Parathyroid adenoma (tissue), 2 donors: ENCODE results near the gene ZNF554.

Source experiments
- H2AFZ ChIP-seq: fragments of 300-600 bp; sonication (generic); one replicate; pipeline ENCODE4 v1.7.0; 2017; ENCODE audit warnings: antibody characterized with exemption, mild to moderate bottlenecking
- H3K27ac ChIP-seq: fragments of 300-600 bp; sonication (generic); one replicate; pipeline ENCODE4 v1.7.0; 2017
- H3K27me3 ChIP-seq: fragments of 300-600 bp; sonication (generic); one replicate; pipeline ENCODE4 v1.7.0; 2017; ENCODE audit warnings: low read length; ENCODE audit not compliant: control insufficient read depth, insufficient read depth
- H3K36me3 ChIP-seq: fragments of 300-600 bp; sonication (generic); one replicate; pipeline ENCODE4 v1.7.0; 2017; ENCODE audit warnings: low read length; ENCODE audit not compliant: control insufficient read depth, insufficient read depth
- H3K4me1 ChIP-seq: fragments of 300-600 bp; sonication (generic); one replicate; pipeline ENCODE4 v1.7.0; 2017; ENCODE audit warnings: control low read depth
- H3K4me2 ChIP-seq: fragments of 300-600 bp; sonication (generic); one replicate; pipeline ENCODE4 v1.7.0; 2017; ENCODE audit warnings: low read length
- H3K4me3 ChIP-seq: fragments of 300-600 bp; sonication (generic); one replicate; pipeline ENCODE4 v1.7.0; 2017; ENCODE audit warnings: low read depth, low read length
- H3K79me2 ChIP-seq: fragments of 300-600 bp; sonication (generic); one replicate; pipeline ENCODE4 v1.7.0; 2017; ENCODE audit warnings: control low read depth
- H3K9ac ChIP-seq: fragments of 300-600 bp; sonication (generic); one replicate; pipeline ENCODE4 v1.7.0; 2017; ENCODE audit warnings: mild to moderate bottlenecking
- H3K9me3 ChIP-seq: fragments of 300-600 bp; sonication (generic); one replicate; pipeline ENCODE4 v1.7.0; 2017; ENCODE audit warnings: low read length; ENCODE audit not compliant: control insufficient read depth
- TF ChIP-seq, protein P1 (sequence below): fragments of 300-600 bp; sonication (generic); IDR thresholded peaks from one replicate; pipeline ENCODE4 v1.7.0; 2017; ENCODE audit warnings: antibody characterized with exemption, mild to moderate bottlenecking
- donor health status: primary hyperparathyroidism.

Gene ZNF554

DNA sequence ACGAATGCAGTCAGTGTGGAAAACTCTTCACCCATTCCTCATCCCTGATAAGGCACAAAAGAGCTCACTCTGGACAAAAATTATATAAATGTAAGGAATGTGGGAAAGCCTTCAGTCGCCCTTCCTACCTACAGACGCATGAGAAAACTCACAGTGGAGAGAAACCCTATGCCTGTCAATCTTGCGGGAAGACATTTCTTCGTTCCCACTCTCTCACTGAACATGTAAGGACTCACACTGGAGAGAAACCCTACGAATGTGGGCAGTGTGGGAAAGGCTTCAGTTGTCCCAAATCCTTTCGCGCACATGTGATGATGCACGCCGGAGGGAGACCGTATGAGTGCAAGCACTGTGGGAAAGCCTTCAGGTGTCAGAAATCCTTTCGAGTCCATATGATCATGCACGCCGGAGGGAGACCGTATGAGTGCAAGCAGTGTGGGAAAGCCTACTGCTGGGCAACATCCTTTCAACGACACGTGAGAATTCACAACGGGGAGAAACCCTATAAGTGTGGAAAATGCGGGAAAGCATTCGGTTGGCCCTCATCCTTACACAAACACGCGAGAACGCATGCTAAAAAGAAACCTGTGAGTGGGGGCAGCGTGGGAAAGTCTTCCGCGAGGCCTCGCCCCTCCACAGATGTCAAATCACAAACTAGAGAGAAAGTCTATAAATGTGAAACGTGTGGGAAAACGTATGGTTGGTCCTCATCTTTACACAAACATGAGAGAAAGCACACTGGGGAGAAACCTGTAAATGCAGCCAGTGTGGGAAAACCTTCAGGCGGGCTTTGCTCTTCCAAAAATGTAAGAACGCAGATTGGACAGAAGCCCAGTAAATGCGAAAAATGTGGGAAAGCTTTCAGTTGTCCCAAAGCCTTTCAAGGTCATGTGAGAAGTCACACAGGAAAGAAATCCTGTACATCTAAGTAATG, 58.0 kb downstream of the ZNF554 start:
- Histone ChIP-seq H3K79me2 (no peaks in the 10 kb centered on the region), H3K9ac (no peak overlapping the region), H3K36me3 (no peaks in the 10 kb centered on the region), H3K27ac (no peak overlapping the region), H3K4me1 (no peaks in the 10 kb centered on the region), H2AFZ (no peak overlapping the region), H3K9me3 (no peaks in the 10 kb centered on the region), H3K4me2 (no peak overlapping the region), H3K27me3 (no peaks in the 10 kb centered on the region), H3K4me3 (no peak overlapping the region)
- TF ChIP-seq, protein P1, sequence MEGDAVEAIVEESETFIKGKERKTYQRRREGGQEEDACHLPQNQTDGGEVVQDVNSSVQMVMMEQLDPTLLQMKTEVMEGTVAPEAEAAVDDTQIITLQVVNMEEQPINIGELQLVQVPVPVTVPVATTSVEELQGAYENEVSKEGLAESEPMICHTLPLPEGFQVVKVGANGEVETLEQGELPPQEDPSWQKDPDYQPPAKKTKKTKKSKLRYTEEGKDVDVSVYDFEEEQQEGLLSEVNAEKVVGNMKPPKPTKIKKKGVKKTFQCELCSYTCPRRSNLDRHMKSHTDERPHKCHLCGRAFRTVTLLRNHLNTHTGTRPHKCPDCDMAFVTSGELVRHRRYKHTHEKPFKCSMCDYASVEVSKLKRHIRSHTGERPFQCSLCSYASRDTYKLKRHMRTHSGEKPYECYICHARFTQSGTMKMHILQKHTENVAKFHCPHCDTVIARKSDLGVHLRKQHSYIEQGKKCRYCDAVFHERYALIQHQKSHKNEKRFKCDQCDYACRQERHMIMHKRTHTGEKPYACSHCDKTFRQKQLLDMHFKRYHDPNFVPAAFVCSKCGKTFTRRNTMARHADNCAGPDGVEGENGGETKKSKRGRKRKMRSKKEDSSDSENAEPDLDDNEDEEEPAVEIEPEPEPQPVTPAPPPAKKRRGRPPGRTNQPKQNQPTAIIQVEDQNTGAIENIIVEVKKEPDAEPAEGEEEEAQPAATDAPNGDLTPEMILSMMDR: no peak

DNA sequence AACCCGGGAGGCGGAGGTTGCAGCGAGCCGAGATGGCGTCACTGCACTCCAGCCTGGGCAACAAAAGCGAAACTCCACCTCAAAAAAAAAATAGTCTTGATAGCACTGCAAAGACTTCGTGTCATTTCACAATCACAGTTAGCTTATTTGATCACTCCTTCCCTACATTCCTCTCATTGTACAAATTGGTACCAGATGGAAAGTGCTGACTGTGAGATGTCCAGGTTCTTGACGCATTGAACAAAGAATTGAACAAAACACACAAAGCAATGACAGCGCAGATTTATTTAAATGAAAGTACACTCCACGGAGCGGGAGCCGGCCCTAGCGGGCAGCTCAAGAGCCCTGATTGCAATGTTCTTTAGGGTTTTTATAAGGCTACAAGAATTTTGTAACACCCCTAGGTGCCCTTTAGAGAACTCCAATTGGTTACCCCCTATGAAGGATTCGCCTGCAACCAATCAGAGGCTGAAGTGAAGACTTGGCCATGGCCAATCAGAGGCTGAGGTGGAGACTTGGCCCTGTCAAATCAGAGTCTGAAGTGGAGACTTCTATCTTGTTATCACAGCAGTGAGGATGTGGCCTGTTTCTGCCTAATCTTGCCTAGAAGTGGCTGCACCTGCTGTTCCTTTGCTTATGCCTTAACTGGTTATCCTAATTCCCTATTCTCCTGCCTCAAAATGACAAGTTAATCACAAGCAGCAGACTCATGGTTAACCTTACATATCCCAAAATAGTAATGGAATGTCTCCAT, 64.2 kb downstream of the ZNF554 start:
- peaks cover 4% of the 10 kb centered on the region for H3K4me1 ChIP-seq
- H3K9me3 ChIP-seq: no peaks in the 10 kb centered on the region
- no peak overlapping the region for H3K27ac ChIP-seq
- H2AFZ ChIP-seq: no peak overlapping the region
- H3K4me2 ChIP-seq: no peak overlapping the region
- no peak overlapping the region for H3K4me3 ChIP-seq
- no peaks in the 10 kb centered on the region for H3K36me3 ChIP-seq
- no peak overlapping the region for H3K9ac ChIP-seq
- TF ChIP-seq, protein P1: no peak
- H3K27me3 ChIP-seq: no peaks in the 10 kb centered on the region
- H3K79me2 ChIP-seq: no peaks in the 10 kb centered on the region

DNA sequence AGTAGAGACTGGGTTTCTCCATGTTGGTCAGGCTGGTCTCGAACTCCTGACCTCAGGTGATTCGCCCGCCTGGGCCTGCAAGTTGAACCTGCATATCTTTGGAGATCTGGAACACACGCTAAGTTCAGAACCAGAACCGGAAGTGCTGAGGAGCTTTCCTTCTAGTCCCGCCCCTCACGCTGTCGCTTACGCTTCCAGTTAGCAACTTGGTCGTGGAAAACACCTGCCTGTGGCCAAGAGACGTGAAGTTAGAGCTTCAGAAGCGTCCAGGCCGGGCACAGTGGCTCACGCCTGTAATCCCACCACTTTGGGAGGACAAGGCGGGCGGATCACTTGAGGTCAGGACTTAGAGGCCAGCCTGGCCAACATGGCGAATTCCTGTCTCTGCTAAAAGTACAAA, 66.1 kb downstream of the ZNF554 start:
- Histone ChIP-seq H3K4me1 (peaks cover 4% of the 10 kb centered on the region), H3K9me3 (no peaks in the 10 kb centered on the region), H2AFZ (no peak overlapping the region), H3K27ac (no peak overlapping the region), H3K27me3 (no peaks in the 10 kb centered on the region), H3K79me2 (no peaks in the 10 kb centered on the region), H3K36me3 (no peaks in the 10 kb centered on the region), H3K9ac (no peak overlapping the region), H3K4me3 (no peak overlapping the region), H3K4me2 (no peak overlapping the region)
- TF ChIP-seq, protein P1: no peak
